Measurements from ENCODE around the gene TMEM187. TPM values are rescaled to one million over a fixed set of nuclear protein-coding genes. Genes with fewer than 3 reads are reported as not detected.

TMEM187 gene
- total and polyA plus RNA-seq, 10 of the 15 experiments (the other 5 are each of a cell fraction or from before 2014, with no cell fraction given) = 0.45 to 8.5 (median 4.1) TPM

- H3K79me2 ChIP-seq (ENCODE audit: control insufficient read depth, insufficient read depth, low read length) = no peaks in the 10 kb centered on the region; the same call in 1 of the 2 replicates
- RAD21 ChIA-PET (ENCODE audit: unreplicated experiment) = interaction anchor here (1.0 to 2.0 kb wide), 2 partner anchors 14 to 19 kb away, joined by 3 to 5 read pairs; no protein-coding TSS in a partner anchor
- CTCF ChIA-PET = interaction anchor here (1.2 to 8.7 kb wide), 7 partner anchors 10 to 186 kb away, joined by 5 to 172 read pairs (median 26); partner anchors contain the start of genes ARHGAP4, NAA10 and PLXNB3
- ATAC-seq = no peak
- no peak overlapping the region for H3K27ac ChIP-seq (ENCODE audit: control insufficient read depth, insufficient read depth)
- H4K20me1 ChIP-seq (ENCODE audit: control insufficient read depth, insufficient read depth) = no peaks in the 10 kb centered on the region
- no peaks in the 10 kb centered on the region for H3K9me3 ChIP-seq (replicated peaks; ENCODE audit: control insufficient read depth, insufficient read depth, low read length)
- no peak overlapping the region for H3K4me3 ChIP-seq
- 89% methylated on average over 30 of the region's 30 CpGs for WGBS (ENCODE audit: insufficient coverage, insufficient replicate concordance, low lambda C conversion rate, missing lambda C conversion rate)
- FAIRE-seq = no peak
- no peaks in the 10 kb centered on the region for H3K27me3 ChIP-seq (replicated peaks in 1 of 2; ENCODE audit: control insufficient read depth in 2 of 2, insufficient read depth in 2 of 2, low read length in 1 of 2)
- H3K9ac ChIP-seq (ENCODE audit: control insufficient read depth, insufficient read depth, low read length) = no peak overlapping the region
- intact Hi-C loops (cut with micrococcal nuclease; ENCODE audit: unreplicated experiment) (loop anchor here (5.0 kb wide), 1 partner anchor 992 kb away; no protein-coding TSS in a partner anchor), in situ Hi-C loops (cut with MboI) (no loop called here)
- no peaks in the 10 kb centered on the region for H3K4me1 ChIP-seq (ENCODE audit: control insufficient read depth, insufficient read depth, low read length)
- DNase-seq (ENCODE audit: low read depth, low spot score) = no peak
- BruUV-seq (replicated peaks) = no TSS peak
- POLR2A ChIA-PET = no interaction called here
- SMC1A ChIA-PET (ENCODE audit: uncharacterized antibody, unreplicated experiment) = interaction anchor here (0.7 to 6.5 kb wide), 2 partner anchors 13 to 24 kb away, joined by 3 to 61 read pairs; partner anchors contain the start of gene ARHGAP4
- no peak for TF ChIP-seq KAT2A (conservative IDR thresholded peaks at IDR 0.05; ENCODE audit: control insufficient read depth, low read depth, low read length)
- no peak for TF ChIP-seq E2F4 (IDR thresholded peaks at IDR 0.05; ENCODE audit: low read depth, low read length)
- H3K36me3 ChIP-seq (ENCODE audit: control insufficient read depth in 2 of 2, insufficient read depth in 2 of 2, low read length in 1 of 2) = peaks cover 6 to 39% of the 10 kb centered on the region in 2 experiments
- H2AFZ ChIP-seq (ENCODE audit: control insufficient read depth, low read depth, low read length) = no peak overlapping the region
- H3K4me2 ChIP-seq (ENCODE audit: control insufficient read depth, insufficient read depth) = no peak overlapping the region
Measured at GRCh38 chrX:153948847-153949805, 23.4 kb upstream of the TMEM187 start.

- Histone ChIP-seq H3K36me3 (ENCODE audit: control insufficient read depth in 2 of 2, insufficient read depth in 2 of 2, low read length in 1 of 2) (peaks cover 6 to 47% of the 10 kb centered on the region in 2 experiments), H3K4me1 (ENCODE audit: control insufficient read depth, insufficient read depth, low read length) (no peaks in the 10 kb centered on the region), H2AFZ (ENCODE audit: control insufficient read depth, low read depth, low read length) (no peak overlapping the region), H3K9ac (ENCODE audit: control insufficient read depth, insufficient read depth, low read length) (no peak overlapping the region), H3K27me3 (replicated peaks in 1 of 2; ENCODE audit: control insufficient read depth in 2 of 2, insufficient read depth in 2 of 2, low read length in 1 of 2) (no peaks in the 10 kb centered on the region), H3K4me2 (ENCODE audit: control insufficient read depth, insufficient read depth) (no peak overlapping the region), H4K20me1 (ENCODE audit: control insufficient read depth, insufficient read depth) (no peaks in the 10 kb centered on the region), H3K79me2 (ENCODE audit: control insufficient read depth, insufficient read depth, low read length) (no peaks in the 10 kb centered on the region; the same call in 1 of the 2 replicates), H3K9me3 (replicated peaks; ENCODE audit: control insufficient read depth, insufficient read depth, low read length) (no peaks in the 10 kb centered on the region), H3K4me3 (no peak overlapping the region), H3K27ac (ENCODE audit: control insufficient read depth, insufficient read depth) (no peak overlapping the region)
- intact Hi-C loops (cut with micrococcal nuclease; ENCODE audit: unreplicated experiment) (loop anchor here (5.0 kb wide), 1 partner anchor 393 kb away; no protein-coding TSS in a partner anchor), in situ Hi-C loops (cut with MboI) (no loop called here)
- ChIA-PET CTCF (interaction anchor here (0.6 to 8.7 kb wide), 6 partner anchors 11 to 411 kb away, joined by 3 to 172 read pairs (median 3); partner anchors contain the start of gene ARHGAP4), SMC1A (ENCODE audit: uncharacterized antibody, unreplicated experiment) (interaction anchor here (0.7 to 6.5 kb wide), 2 partner anchors 14 to 25 kb away, joined by 3 to 61 read pairs; partner anchors contain the start of gene ARHGAP4), RAD21 (ENCODE audit: unreplicated experiment) (interaction anchor here (0.6 to 2.0 kb wide), 2 partner anchors 18 to 550 kb away, joined by 4 to 5 read pairs; no protein-coding TSS in a partner anchor), POLR2A (no interaction called here)
- BruUV-seq (replicated peaks) = no TSS peak
- no peak for ATAC-seq
- FAIRE-seq = no peak
- DNase-seq (ENCODE audit: low read depth, low spot score) = no peak
- WGBS (ENCODE audit: insufficient coverage, insufficient replicate concordance, low lambda C conversion rate, missing lambda C conversion rate) = 93% methylated on average over 19 of the region's 19 CpGs
- TF ChIP-seq ZBED1 (IDR thresholded peaks at IDR 0.05; ENCODE audit: borderline replicate concordance) (no peak), NFIC (IDR thresholded peaks at IDR 0.05; ENCODE audit: low read depth, low read length) (no peak), JUNB (IDR thresholded peaks at IDR 0.05) (no peak), ZNF274 (IDR thresholded peaks at IDR 0.05; ENCODE audit: insufficient read depth, insufficient read length) (no peak), MYC (IDR thresholded peaks at IDR 0.05; ENCODE audit: insufficient read depth, insufficient read length, insufficient replicate concordance, low read length, severe bottlenecking) (no peak), SMARCA5 (IDR thresholded peaks at IDR 0.05) (no peak), SRF (IDR thresholded peaks at IDR 0.05; ENCODE audit: low read depth in 2 of 2, low read length in 2 of 2) (no peak), CHD1 (IDR thresholded peaks at IDR 0.05; ENCODE audit: low read depth, low read length) (no peak), TCF3 (IDR thresholded peaks at IDR 0.05; ENCODE audit: borderline replicate concordance, insufficient read depth, low read depth, low read length) (no peak)
Measured at GRCh38 chrX:153950127-153950526, 22.4 kb upstream of the TMEM187 start.

Data from GM12878 (cell line).